K562 (cell line): ENCODE results near the gene CNTROB. TPM values are rescaled to one million over a fixed set of nuclear protein-coding genes. Genes with fewer than 3 reads are reported as not detected.

Source experiments
- KAT7 ChIP-seq: sonication (generic); formaldehyde crosslinking; IDR thresholded peaks from 2 replicates; pipeline ENCODE4 v1.8.0; 2022; ENCODE audit warnings: missing genetic modification reagents, mild to moderate bottlenecking, borderline replicate concordance
- KAT8 ChIP-seq: fragments of 450-650 bp; IDR thresholded peaks from 2 replicates; pipeline ENCODE4 v1.6.1; 2016; ENCODE audit warnings: low read depth, mild to moderate bottlenecking
- KLF13 ChIP-seq: fragments of 450-650 bp; IDR thresholded peaks from 2 replicates; pipeline ENCODE4 v1.6.1; 2016; ENCODE audit warnings: missing genetic modification characterization, low read depth, mild to moderate bottlenecking, missing compliant biosample characterization, moderate library complexity, borderline replicate concordance
- MAFK ChIP-seq: IDR thresholded peaks from 2 replicates; pipeline ENCODE4 v1.6.1; 2011; ENCODE audit warnings: low read length, improper control_type of control experiment
- MEIS2 ChIP-seq: fragments of 450-650 bp; IDR thresholded peaks from 2 replicates; pipeline ENCODE4 v1.6.1; 2014; ENCODE audit warnings: mild to moderate bottlenecking; ENCODE audit not compliant: partially characterized antibody
- NR3C1 ChIP-seq: sonication (generic); formaldehyde crosslinking; IDR thresholded peaks from 2 replicates; pipeline ENCODE4 v1.8.1; 2022; ENCODE audit warnings: missing genetic modification reagents
- RFX5 ChIP-seq: IDR thresholded peaks from 2 replicates; pipeline ENCODE4 v1.6.1; 2011; ENCODE audit warnings: low read depth, mild to moderate bottlenecking, improper control_type of control experiment, low read length
- SNRNP70 ChIP-seq: fragments of 200-400 bp; formaldehyde crosslinking; optimal IDR thresholded peaks from 2 replicates; pipeline ENCODE3; 2017; ENCODE audit warnings: low read depth, low read length
- ZNF146 ChIP-seq: IDR thresholded peaks from one replicate; pipeline ENCODE4 v1.6.1; 2018; ENCODE audit warnings: missing compliant biosample characterization; ENCODE audit not compliant: unreplicated experiment
- ZNF57 ChIP-seq: fragments of 450-650 bp; formaldehyde crosslinking; IDR thresholded peaks from 2 replicates; pipeline ENCODE4 v1.4.0; 2020; ENCODE audit warnings: mild to moderate bottlenecking, moderate library complexity
- ZNF707 ChIP-seq: fragments of 250-450 bp; sonication (Bioruptor Pico); conservative IDR thresholded peaks from 2 replicates; pipeline ENCODE4 v1.8.0; 2022; ENCODE audit warnings: inconsistent platforms, mild to moderate bottlenecking, moderate library complexity
- polyA plus RNA-seq, 8 experiments: library from polyadenylated mRNA; depleted of rRNA in 4 of 8; stranded (reverse) in 5 of 8; unstranded in 3 of 8; fragments of >200 nt; fragmentation: Nextera tagmentation in 2 of 8; fragmentation: Illumina TruSeq in 1 of 8; extraction: Ambion mirVana in 2 of 8; extraction: Trizol in 1 of 8; gene quantifications; 2 replicates each; pipeline versions ENCODE4 v1.2.1 to v1.2.3, GENCODE V29; 2011 to 2014; ENCODE audit warnings: inconsistent platforms in 1 of 8, missing spikeins in 1 of 8
- total RNA-seq, 7 experiments: library from RNA; depleted of rRNA in 6 of 7; stranded (reverse); fragments of >200 nt in 6 of 7; fragmentation: Illumina TruSeq in 2 of 7; extraction: Trizol in 2 of 7; gene quantifications; 2 replicates each; pipeline versions ENCODE4 v1.2.1 to v1.2.3, GENCODE V29; 2011 to 2021; ENCODE audit warnings: low replicate concordance in 1 of 7
- TF ChIP-seq, protein P1 (sequence below): fragments of 250-450 bp; sonication (Bioruptor Pico); IDR thresholded peaks from 2 replicates; pipeline ENCODE4 v1.5.0; 2020; ENCODE audit warnings: mild to moderate bottlenecking
- TF ChIP-seq, protein P2 (sequence below): fragments of 450-650 bp; IDR thresholded peaks from 2 replicates; pipeline ENCODE4 v1.6.1; 2016; ENCODE audit warnings: borderline replicate concordance
- TF ChIP-seq, protein P3 (sequence below): fragments of 450-650 bp; IDR thresholded peaks from 2 replicates; pipeline ENCODE4 v1.7.1; 2018; ENCODE audit warnings: mild to moderate bottlenecking, low read depth; ENCODE audit not compliant: partially characterized antibody
- TF ChIP-seq, protein P4 (sequence below): sonication (generic); formaldehyde crosslinking; IDR thresholded peaks from 2 replicates; pipeline ENCODE4 v1.8.0; 2022; ENCODE audit warnings: mild to moderate bottlenecking, missing genetic modification reagents
- TF ChIP-seq, protein P5 (sequence below): sonication (generic); formaldehyde crosslinking; IDR thresholded peaks from 2 replicates; pipeline ENCODE4 v1.8.0; 2023; ENCODE audit warnings: mild to moderate bottlenecking, missing genetic modification reagents

Gene CNTROB
- total and polyA plus RNA-seq, 9 of the 15 experiments (the other 6 are each of a cell fraction or from before 2014, with no cell fraction given), result 1.9 to 33.3 (median 23.0) TPM

DNA sequence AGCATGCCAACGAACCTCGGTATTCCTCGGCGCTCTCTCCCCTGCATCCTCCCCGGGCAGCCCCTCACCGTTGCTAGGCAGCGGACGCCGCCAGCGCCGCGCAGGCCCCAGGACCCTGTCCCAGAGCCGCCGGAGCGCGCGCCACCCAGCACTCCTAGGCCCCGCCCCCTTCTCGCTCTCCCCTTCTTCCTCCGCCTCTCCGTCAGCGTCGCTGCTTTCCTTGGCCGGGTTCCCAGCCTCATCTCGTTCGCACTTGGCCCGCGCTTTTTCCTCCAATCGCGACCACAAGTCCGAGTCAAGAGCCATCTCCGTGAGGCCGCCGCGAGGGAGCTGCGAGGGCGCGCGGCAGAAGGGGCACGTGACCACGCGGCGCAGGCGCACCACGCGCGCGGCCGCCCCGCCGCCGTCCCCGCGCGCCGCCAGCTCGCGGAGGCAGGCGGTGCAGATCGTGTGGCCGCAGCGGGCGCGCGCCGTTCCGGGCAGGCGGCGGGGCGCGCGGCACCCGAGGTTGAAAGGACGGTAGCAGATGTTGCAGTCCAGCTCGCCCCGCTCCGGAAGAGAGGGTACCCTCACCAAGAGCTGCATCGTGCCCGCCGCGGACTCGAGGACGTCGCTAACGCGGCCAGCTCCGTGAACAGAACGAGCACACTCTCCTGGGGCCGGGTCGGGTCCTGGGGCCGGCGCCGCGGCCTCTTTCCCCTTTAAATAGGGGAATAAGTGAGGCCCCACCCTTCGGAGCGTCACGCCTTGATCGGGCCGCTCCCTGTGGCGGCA, 16.2 kb upstream of the CNTROB start, which contains the start of gene RNF227 (continued):
- TF ChIP-seq, protein P1, sequence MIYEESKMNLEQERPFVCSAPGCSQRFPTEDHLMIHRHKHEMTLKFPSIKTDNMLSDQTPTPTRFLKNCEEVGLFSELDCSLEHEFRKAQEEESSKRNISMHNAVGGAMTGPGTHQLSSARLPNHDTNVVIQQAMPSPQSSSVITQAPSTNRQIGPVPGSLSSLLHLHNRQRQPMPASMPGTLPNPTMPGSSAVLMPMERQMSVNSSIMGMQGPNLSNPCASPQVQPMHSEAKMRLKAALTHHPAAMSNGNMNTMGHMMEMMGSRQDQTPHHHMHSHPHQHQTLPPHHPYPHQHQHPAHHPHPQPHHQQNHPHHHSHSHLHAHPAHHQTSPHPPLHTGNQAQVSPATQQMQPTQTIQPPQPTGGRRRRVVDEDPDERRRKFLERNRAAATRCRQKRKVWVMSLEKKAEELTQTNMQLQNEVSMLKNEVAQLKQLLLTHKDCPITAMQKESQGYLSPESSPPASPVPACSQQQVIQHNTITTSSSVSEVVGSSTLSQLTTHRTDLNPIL (CRISPR knock-in tag), result no peak
- peak; percentile 92; the same call in 1 of the 2 replicates for TF ChIP-seq NR3C1 (CRISPR knock-in tag)
- no peak for TF ChIP-seq SNRNP70
- TF ChIP-seq KAT7, result no peak
- no peak for TF ChIP-seq ZNF57 (CRISPR knock-in tag)
- TF ChIP-seq KAT8, result no peak
- TF ChIP-seq, protein P2, sequence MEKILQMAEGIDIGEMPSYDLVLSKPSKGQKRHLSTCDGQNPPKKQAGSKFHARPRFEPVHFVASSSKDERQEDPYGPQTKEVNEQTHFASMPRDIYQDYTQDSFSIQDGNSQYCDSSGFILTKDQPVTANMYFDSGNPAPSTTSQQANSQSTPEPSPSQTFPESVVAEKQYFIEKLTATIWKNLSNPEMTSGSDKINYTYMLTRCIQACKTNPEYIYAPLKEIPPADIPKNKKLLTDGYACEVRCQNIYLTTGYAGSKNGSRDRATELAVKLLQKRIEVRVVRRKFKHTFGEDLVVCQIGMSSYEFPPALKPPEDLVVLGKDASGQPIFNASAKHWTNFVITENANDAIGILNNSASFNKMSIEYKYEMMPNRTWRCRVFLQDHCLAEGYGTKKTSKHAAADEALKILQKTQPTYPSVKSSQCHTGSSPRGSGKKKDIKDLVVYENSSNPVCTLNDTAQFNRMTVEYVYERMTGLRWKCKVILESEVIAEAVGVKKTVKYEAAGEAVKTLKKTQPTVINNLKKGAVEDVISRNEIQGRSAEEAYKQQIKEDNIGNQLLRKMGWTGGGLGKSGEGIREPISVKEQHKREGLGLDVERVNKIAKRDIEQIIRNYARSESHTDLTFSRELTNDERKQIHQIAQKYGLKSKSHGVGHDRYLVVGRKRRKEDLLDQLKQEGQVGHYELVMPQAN, result no peak; the same call in 1 of the 2 replicates
- TF ChIP-seq KLF13 (tag), result 0 out of 2 replicates have a peak, but pooled peaks have one; percentile 16
- TF ChIP-seq, protein P3, sequence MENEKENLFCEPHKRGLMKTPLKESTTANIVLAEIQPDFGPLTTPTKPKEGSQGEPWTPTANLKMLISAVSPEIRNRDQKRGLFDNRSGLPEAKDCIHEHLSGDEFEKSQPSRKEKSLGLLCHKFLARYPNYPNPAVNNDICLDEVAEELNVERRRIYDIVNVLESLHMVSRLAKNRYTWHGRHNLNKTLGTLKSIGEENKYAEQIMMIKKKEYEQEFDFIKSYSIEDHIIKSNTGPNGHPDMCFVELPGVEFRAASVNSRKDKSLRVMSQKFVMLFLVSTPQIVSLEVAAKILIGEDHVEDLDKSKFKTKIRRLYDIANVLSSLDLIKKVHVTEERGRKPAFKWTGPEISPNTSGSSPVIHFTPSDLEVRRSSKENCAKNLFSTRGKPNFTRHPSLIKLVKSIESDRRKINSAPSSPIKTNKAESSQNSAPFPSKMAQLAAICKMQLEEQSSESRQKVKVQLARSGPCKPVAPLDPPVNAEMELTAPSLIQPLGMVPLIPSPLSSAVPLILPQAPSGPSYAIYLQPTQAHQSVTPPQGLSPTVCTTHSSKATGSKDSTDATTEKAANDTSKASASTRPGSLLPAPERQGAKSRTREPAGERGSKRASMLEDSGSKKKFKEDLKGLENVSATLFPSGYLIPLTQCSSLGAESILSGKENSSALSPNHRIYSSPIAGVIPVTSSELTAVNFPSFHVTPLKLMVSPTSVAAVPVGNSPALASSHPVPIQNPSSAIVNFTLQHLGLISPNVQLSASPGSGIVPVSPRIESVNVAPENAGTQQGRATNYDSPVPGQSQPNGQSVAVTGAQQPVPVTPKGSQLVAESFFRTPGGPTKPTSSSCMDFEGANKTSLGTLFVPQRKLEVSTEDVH, result peak; percentile 2
- TF ChIP-seq, protein P4, sequence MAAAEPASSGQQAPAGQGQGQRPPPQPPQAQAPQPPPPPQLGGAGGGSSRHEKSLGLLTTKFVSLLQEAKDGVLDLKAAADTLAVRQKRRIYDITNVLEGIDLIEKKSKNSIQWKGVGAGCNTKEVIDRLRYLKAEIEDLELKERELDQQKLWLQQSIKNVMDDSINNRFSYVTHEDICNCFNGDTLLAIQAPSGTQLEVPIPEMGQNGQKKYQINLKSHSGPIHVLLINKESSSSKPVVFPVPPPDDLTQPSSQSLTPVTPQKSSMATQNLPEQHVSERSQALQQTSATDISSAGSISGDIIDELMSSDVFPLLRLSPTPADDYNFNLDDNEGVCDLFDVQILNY (CRISPR knock-in tag), result peak; percentile 61; the same call in 1 of the 2 replicates
- TF ChIP-seq MAFK, result no peak
- TF ChIP-seq, protein P5, sequence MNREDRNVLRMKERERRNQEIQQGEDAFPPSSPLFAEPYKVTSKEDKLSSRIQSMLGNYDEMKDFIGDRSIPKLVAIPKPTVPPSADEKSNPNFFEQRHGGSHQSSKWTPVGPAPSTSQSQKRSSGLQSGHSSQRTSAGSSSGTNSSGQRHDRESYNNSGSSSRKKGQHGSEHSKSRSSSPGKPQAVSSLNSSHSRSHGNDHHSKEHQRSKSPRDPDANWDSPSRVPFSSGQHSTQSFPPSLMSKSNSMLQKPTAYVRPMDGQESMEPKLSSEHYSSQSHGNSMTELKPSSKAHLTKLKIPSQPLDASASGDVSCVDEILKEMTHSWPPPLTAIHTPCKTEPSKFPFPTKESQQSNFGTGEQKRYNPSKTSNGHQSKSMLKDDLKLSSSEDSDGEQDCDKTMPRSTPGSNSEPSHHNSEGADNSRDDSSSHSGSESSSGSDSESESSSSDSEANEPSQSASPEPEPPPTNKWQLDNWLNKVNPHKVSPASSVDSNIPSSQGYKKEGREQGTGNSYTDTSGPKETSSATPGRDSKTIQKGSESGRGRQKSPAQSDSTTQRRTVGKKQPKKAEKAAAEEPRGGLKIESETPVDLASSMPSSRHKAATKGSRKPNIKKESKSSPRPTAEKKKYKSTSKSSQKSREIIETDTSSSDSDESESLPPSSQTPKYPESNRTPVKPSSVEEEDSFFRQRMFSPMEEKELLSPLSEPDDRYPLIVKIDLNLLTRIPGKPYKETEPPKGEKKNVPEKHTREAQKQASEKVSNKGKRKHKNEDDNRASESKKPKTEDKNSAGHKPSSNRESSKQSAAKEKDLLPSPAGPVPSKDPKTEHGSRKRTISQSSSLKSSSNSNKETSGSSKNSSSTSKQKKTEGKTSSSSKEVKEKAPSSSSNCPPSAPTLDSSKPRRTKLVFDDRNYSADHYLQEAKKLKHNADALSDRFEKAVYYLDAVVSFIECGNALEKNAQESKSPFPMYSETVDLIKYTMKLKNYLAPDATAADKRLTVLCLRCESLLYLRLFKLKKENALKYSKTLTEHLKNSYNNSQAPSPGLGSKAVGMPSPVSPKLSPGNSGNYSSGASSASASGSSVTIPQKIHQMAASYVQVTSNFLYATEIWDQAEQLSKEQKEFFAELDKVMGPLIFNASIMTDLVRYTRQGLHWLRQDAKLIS, result peak; percentile 45; the same call in 1 of the 2 replicates
- TF ChIP-seq ZNF707, result no peak
- no peak for TF ChIP-seq ZNF146
- TF ChIP-seq MEIS2, result peak; percentile 26
- TF ChIP-seq RFX5, result no peak
